Endothelial cell of umbilical vein (primary cell): ENCODE results near the gene ADGRG1.
"Not testable (repeated sequence)": the region's sequence is repeated elsewhere in the genome, so short reads cannot be mapped to it uniquely, and the experiment has no call there.

Experiments
- CTCF ChIP-seq, 2 donors: IDR thresholded peaks; 1 replicate in 1 of 2; 2 replicates in 1 of 2; pipeline ENCODE4 v1.5.1; 2011; ENCODE audit warnings: low read length in 2 of 2, mild to moderate bottlenecking in 2 of 2, moderate library complexity in 2 of 2, control low read depth in 1 of 2, inconsistent platforms in 1 of 2, low read depth in 1 of 2; ENCODE audit not compliant: insufficient read depth in 1 of 2; ENCODE audit errors: extremely low read depth in 1 of 2
- EZH2 ChIP-seq: IDR thresholded peaks from 2 replicates; pipeline ENCODE4 v1.6.1; 2012; ENCODE audit warnings: borderline replicate concordance, low read depth, mild to moderate bottlenecking, moderate library complexity, low read length, inconsistent platforms; ENCODE audit not compliant: severe bottlenecking
- FOS ChIP-seq: IDR thresholded peaks from 2 replicates; pipeline ENCODE4 v1.6.1; 2011; ENCODE audit warnings: mild to moderate bottlenecking, low read length, moderate library complexity, borderline replicate concordance; ENCODE audit not compliant: insufficient read depth
- GATA2 ChIP-seq: IDR thresholded peaks from 2 replicates; pipeline ENCODE4 v1.7.0; 2011; ENCODE audit warnings: low read depth, mild to moderate bottlenecking, moderate library complexity, mixed read lengths, low read length; ENCODE audit not compliant: insufficient read length, insufficient read depth
- JUN ChIP-seq: IDR thresholded peaks from 2 replicates; pipeline ENCODE4 v1.6.1; 2011; ENCODE audit warnings: borderline replicate concordance, low read depth; ENCODE audit not compliant: insufficient read length, insufficient read depth
- POLR2A ChIP-seq: IDR thresholded peaks from 2 replicates; pipeline ENCODE4 v1.6.1; 2012; ENCODE audit warnings: low read depth, mild to moderate bottlenecking, control low read depth, low read length
- POLR2AphosphoS5 ChIP-seq: IDR thresholded peaks from 2 replicates; pipeline ENCODE4 v1.6.1; 2012; ENCODE audit warnings: low read depth, mild to moderate bottlenecking, control low read depth, low read length, moderate library complexity; ENCODE audit not compliant: insufficient read depth
- TF ChIP-seq, protein P1 (sequence below): IDR thresholded peaks from 2 replicates; pipeline ENCODE4 v1.6.1; 2011; ENCODE audit not compliant: insufficient read depth, insufficient read length

DNA sequence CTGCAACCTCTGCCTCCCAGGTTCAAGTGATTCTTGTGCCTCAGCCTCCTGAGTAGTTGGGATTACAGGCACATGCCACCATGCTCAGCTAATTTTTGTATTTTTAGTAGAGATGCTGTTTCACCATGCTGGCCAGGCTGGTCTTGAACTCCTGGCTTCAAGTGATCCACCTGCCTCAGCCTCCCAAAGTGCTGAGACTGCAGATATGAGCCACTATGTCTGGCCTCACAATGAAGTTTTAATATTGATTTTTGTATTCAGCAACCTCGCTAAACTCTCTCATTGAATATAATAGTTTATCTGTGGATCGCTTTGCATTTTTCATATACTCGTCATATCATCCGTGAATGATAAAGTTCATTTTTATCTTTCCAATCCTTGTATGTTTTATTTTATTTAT, 32.2 kb upstream of the ADGRG1 start:
- TF ChIP-seq EZH2; CTCF (IDR thresholded peaks at IDR 0.05; ENCODE audit: extremely low read depth in 1 of 2, insufficient read depth in 1 of 2, low read depth in 1 of 2, low read length in 2 of 2); POLR2A; JUN; POLR2AphosphoS5; FOS; GATA2: not testable (repeated sequence)
- TF ChIP-seq, protein P1, sequence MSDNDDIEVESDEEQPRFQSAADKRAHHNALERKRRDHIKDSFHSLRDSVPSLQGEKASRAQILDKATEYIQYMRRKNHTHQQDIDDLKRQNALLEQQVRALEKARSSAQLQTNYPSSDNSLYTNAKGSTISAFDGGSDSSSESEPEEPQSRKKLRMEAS, result not testable (repeated sequence)
